GM04503 (cell line): ENCODE results near the gene ING1.
"Not testable (repeated sequence)": the region's sequence is repeated elsewhere in the genome, so short reads cannot be mapped to it uniquely, and the experiment has no call there.

Experiments used
- DNase-seq: peaks from one replicate; pipeline ENCODE4 v3.0.0-alpha.2; 2012; ENCODE audit warnings: low read depth

The ING1 gene

GRCh38 chr13:110695774-110696173 lies 17.7 kb upstream of the ING1 start:
- DNase-seq: not testable (repeated sequence)

GRCh38 chr13:110696776-110697175 lies 16.7 kb upstream of the ING1 start:
- no peak for DNase-seq

- no peak for DNase-seq
These were observed 15.7 kb upstream of the ING1 start for GRCh38 chr13:110697842-110698241.

- no peak for DNase-seq
These were observed 14.8 kb upstream of the ING1 start for GRCh38 chr13:110698689-110699088.

- DNase-seq: no peak
These were observed 14.1 kb upstream of the ING1 start for GRCh38 chr13:110699148-110700145.

GRCh38 chr13:110700186-110700585 lies 13.3 kb upstream of the ING1 start:
- no peak for DNase-seq

- no peak for DNase-seq
These were observed 12.9 kb upstream of the ING1 start for GRCh38 chr13:110700641-110701040.

GRCh38 chr13:110701061-110701460 lies 12.4 kb upstream of the ING1 start:
- not testable (repeated sequence) for DNase-seq

- DNase-seq: no peak
These were observed 11.4 kb upstream of the ING1 start for GRCh38 chr13:110702089-110702488.

- no peak for DNase-seq
These were observed 10.6 kb upstream of the ING1 start for GRCh38 chr13:110702591-110703526.

- DNase-seq: no peak
These were observed 8.1 kb upstream of the ING1 start for GRCh38 chr13:110705356-110705825.

GRCh38 chr13:110705826-110706569 lies 7.5 kb upstream of the ING1 start, which contains the start of gene CARS2:
Gene CARS2 (minus strand): TSS chr13:110706116. CDS start chr13:110706093, 23 bp downstream.
- peak; percentile 67 for DNase-seq

GRCh38 chr13:110706570-110707372 lies 6.7 kb upstream of the ING1 start:
- no peak for DNase-seq

GRCh38 chr13:110712081-110712848 lies 1.2 kb upstream of the ING1 start:
- no peak for DNase-seq

GRCh38 chr13:110712849-110713641 lies 455 bp upstream of the ING1 start:
- DNase-seq: peak; percentile 94

GRCh38 chr13:110713981-110714796 lies 689 bp downstream of the ING1 start:
- no peak for DNase-seq

GRCh38 chr13:110714797-110715394 lies 1.4 kb downstream of the ING1 start:
- no peak for DNase-seq
